Astrocyte (in vitro differentiated cells and primary cell): ENCODE results near the gene KIR3DL1.
"Not testable (repeated sequence)": the region's sequence is repeated elsewhere in the genome, so short reads cannot be mapped to it uniquely, and the experiment has no call there.

Source experiments
- EZH2 ChIP-seq: IDR thresholded peaks from 2 replicates; pipeline ENCODE4 v1.6.1; 2012; ENCODE audit warnings: mild to moderate bottlenecking, low read length, inconsistent platforms; ENCODE audit not compliant: insufficient read depth
- TF ChIP-seq, protein P1 (sequence below): IDR thresholded peaks from 2 replicates; pipeline ENCODE4 v1.5.1; 2011; ENCODE audit warnings: low read depth, mild to moderate bottlenecking, inconsistent platforms, low read length, moderate library complexity; ENCODE audit not compliant: insufficient read depth

- TF ChIP-seq, protein P1, sequence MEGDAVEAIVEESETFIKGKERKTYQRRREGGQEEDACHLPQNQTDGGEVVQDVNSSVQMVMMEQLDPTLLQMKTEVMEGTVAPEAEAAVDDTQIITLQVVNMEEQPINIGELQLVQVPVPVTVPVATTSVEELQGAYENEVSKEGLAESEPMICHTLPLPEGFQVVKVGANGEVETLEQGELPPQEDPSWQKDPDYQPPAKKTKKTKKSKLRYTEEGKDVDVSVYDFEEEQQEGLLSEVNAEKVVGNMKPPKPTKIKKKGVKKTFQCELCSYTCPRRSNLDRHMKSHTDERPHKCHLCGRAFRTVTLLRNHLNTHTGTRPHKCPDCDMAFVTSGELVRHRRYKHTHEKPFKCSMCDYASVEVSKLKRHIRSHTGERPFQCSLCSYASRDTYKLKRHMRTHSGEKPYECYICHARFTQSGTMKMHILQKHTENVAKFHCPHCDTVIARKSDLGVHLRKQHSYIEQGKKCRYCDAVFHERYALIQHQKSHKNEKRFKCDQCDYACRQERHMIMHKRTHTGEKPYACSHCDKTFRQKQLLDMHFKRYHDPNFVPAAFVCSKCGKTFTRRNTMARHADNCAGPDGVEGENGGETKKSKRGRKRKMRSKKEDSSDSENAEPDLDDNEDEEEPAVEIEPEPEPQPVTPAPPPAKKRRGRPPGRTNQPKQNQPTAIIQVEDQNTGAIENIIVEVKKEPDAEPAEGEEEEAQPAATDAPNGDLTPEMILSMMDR, result not testable (repeated sequence)
- not testable (repeated sequence) for TF ChIP-seq EZH2
Observed at GRCh38 chr19:54769646-54770045, 46.6 kb upstream of the KIR3DL1 start, which contains the start of gene KIR2DL1.
